CD4-positive, alpha-beta T cell treated with Interleukin-10 for 1 hour (primary cell): Measurements from ENCODE around the gene B3GAT1.
A peak's percentile ranks its signal among the peaks of the same experiment; 100 is the strongest.

Experiments used
- DNase-seq: peaks from one replicate; pipeline ENCODE4 v3.0.0-alpha.2; 2020

The B3GAT1 gene

GRCh38 chr11:134389464-134390180, 22.4 kb downstream of the B3GAT1 start:
- no peak for DNase-seq

- no peak for DNase-seq
Measured at GRCh38 chr11:134388590-134388989, 23.5 kb downstream of the B3GAT1 start.

GRCh38 chr11:134387501-134387900, 24.5 kb downstream of the B3GAT1 start:
- DNase-seq: no peak

GRCh38 chr11:134386945-134387344, 25.1 kb downstream of the B3GAT1 start:
- DNase-seq: peak; percentile 12

GRCh38 chr11:134385774-134386565, 26.1 kb downstream of the B3GAT1 start:
- no peak for DNase-seq

GRCh38 chr11:134385171-134385570, 26.9 kb downstream of the B3GAT1 start:
- no peak for DNase-seq

GRCh38 chr11:134384406-134384805, 27.6 kb downstream of the B3GAT1 start:
- DNase-seq: no peak

- no peak for DNase-seq
Measured at GRCh38 chr11:134383576-134384221, 28.3 kb downstream of the B3GAT1 start.

- no peak for DNase-seq
Measured at GRCh38 chr11:134382830-134383229, 29.2 kb downstream of the B3GAT1 start.

- DNase-seq: no peak
Measured at GRCh38 chr11:134382257-134382656, 29.8 kb downstream of the B3GAT1 start.

GRCh38 chr11:134380785-134381184, 31.3 kb downstream of the B3GAT1 start:
- no peak for DNase-seq

- DNase-seq: no peak
Measured at GRCh38 chr11:134380229-134380628, 31.8 kb downstream of the B3GAT1 start.

GRCh38 chr11:134379241-134379640, 32.8 kb downstream of the B3GAT1 start:
- DNase-seq: no peak

- DNase-seq: no peak
Measured at GRCh38 chr11:134377876-134378275, 34.2 kb downstream of the B3GAT1 start.

GRCh38 chr11:134376150-134376921, 35.7 kb downstream of the B3GAT1 start:
- no peak for DNase-seq

GRCh38 chr11:134374891-134375550, 37.0 kb downstream of the B3GAT1 start:
- no peak for DNase-seq

- no peak for DNase-seq
Measured at GRCh38 chr11:134374171-134374570, 37.9 kb downstream of the B3GAT1 start.

GRCh38 chr11:134373591-134374052, 38.4 kb downstream of the B3GAT1 start:
- no peak for DNase-seq

- DNase-seq: no peak
Measured at GRCh38 chr11:134372961-134373360, 39.1 kb downstream of the B3GAT1 start.

- DNase-seq: no peak
Measured at GRCh38 chr11:134372536-134372935, 39.5 kb downstream of the B3GAT1 start.

GRCh38 chr11:134371436-134372185, 40.4 kb downstream of the B3GAT1 start:
- DNase-seq: no peak
